ELR (cell line): ENCODE data around the gene PRAMEF15.
"Not testable (repeated sequence)": the region's sequence is repeated elsewhere in the genome, so short reads cannot be mapped to it uniquely, and the experiment has no call there.

ENCODE experiments used
- DNase-seq: peaks from one replicate; pipeline ENCODE4 v3.0.0-alpha.2; 2015; ENCODE audit warnings: low read depth

The PRAMEF15 gene

DNA sequence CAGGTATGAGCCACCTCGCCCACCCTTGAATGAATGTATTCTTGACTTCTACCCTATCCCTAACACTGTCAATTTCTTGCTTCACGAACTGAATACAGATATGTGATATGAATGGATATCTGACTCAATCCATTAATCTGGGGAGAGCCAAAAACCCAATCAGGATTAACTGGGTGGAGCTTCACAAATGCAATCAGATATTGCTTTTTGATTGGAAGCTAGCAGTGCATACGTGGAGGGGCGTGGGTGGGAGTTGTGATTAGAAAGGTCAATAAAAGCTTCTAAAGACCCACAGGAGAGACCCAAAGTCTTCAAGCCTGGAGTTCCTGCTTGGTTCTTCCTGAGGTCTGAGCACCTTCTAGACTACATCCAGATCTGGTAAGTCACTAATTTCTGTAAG, at the start of gene PRAMEF15:
PRAMEF15 (plus strand) TSS at position 301 of the 400 bp plus-strand sequence. CDS start 2,827 bp downstream, outside the sequence.
- DNase-seq, result not testable (repeated sequence)

GRCh38 chr1:13277016-13277415, 38.4 kb upstream of the PRAMEF15 start:
- DNase-seq, result not testable (repeated sequence)

GRCh38 chr1:13279617-13280016, 35.8 kb upstream of the PRAMEF15 start:
- DNase-seq, result not testable (repeated sequence)

DNA sequence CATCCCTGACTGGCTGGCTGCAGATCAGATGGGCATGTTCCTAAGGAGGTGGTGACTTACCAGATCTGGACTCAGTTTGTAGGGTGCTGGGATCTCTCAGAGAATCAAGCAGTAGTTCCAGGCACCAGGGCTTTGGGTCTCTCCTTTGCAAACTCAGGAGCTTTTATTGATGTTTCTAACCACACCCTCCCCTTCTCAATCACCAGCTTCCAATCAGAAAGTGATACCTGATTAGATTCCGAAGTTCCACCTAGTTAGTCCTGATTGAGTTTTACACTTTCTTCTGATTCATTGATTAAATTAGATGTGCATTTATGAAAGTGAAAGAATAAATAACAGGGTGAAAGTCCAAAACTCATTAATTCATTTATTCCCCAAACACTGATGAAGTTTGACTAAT, 30.3 kb upstream of the PRAMEF15 start, which contains the start of gene PRAMEF8:
PRAMEF8 (minus strand) TSS at position 101 of the 400 bp plus-strand sequence. CDS start 1,046 bp downstream, outside the sequence.
- DNase-seq, result not testable (repeated sequence)

GRCh38 chr1:13289030-13289429, 26.4 kb upstream of the PRAMEF15 start:
- not testable (repeated sequence) for DNase-seq

GRCh38 chr1:13297216-13297931, 18.0 kb upstream of the PRAMEF15 start:
- not testable (repeated sequence) for DNase-seq

DNA sequence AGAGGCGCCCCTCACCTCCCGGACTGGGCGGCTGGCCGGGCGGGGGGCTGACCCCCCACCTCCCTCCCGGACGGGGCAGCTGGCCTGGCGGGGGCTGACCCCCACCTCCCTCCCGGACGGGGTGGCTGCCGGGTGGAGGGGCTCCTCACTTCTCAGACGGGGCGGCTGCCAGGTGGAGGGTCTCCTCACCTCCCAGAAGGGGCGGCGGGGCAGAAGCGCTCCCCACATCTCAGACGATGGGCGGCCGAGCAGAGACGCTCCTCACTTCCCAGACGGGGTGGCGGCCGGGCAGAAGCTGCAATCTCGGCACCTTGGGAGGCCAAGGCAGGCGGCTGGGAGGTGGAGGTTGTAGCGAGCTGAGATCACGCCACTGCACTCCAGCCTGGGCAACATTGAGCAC, 16.7 kb upstream of the PRAMEF15 start:
- not testable (repeated sequence) for DNase-seq

GRCh38 chr1:13302197-13302596, 13.2 kb upstream of the PRAMEF15 start:
- DNase-seq, result not testable (repeated sequence)

- not testable (repeated sequence) for DNase-seq
These were observed 12.1 kb upstream of the PRAMEF15 start, which contains the start of gene PRAMEF33 for GRCh38 chr1:13303239-13303638. Gene PRAMEF33, plus strand, starts transcription at chr1:13303539. Its CDS starts 2,416 bp downstream, at chr1:13305955.

- DNase-seq, result not testable (repeated sequence)
These were observed 27.1 kb downstream of the PRAMEF15 start for GRCh38 chr1:13342496-13342895.

DNA sequence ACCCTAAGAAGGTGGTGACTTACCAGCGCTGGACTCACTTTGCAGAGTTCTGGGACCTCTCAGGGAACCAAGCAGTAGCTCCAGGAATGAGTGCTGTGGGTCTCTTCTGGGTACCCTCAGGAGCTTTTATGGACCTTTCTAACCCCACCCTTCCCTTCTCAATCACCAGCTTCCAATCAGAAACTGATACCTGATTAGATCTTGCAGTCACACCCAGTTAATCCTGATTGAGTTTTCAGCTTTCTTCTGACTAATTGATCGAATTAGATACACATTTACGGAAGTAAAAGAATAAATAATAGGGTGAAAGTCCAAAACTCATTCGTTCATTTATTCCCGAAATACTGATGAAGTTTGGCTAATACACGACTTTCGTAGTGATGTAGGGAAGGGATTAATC, 31.7 kb downstream of the PRAMEF15 start, which contains the start of gene PRAMEF14:
PRAMEF14 (minus strand) TSS at position 101 of the 400 bp plus-strand sequence. CDS start 1,820 bp downstream, outside the sequence.
- DNase-seq, result not testable (repeated sequence)

DNA sequence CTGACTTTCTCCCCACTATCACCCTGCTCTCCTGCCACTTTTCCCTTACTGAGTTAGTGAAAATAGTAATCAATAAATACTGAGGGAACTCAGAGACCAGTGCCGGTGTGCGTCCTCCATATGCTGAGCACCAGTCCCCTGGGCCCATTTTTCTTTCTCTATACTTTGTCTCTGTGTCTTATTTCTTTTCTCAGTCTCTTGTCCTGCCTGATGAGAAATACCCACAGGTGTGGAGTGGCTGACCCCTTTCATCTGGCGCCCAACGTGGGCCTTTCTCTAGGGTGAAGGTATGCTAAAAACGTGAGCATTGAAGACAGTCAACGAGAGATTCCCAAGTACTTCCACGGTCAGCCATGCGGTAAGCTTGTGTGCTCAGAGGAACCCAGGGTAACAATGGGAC, 38.1 kb downstream of the PRAMEF15 start:
- DNase-seq, result not testable (repeated sequence)

DNA sequence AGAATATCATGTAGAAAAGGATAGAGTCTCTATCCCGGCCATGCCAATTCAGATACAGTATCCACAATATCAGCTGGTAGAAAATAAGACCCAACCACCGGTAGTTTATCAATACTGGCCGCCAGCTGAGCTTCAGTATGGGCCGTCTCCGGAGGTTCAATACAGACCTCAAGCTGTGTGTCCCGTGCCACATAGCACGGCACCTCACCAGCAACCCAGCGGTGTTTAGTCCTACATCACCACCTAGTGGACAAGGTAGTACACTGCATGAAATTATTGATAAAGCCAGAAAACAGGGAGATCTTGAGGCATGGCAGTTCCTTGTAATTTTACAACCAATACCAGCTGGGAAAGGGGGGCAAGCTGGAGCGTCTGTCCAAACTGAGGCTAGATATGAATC, 39.1 kb downstream of the PRAMEF15 start:
- DNase-seq, result not testable (repeated sequence)

DNA sequence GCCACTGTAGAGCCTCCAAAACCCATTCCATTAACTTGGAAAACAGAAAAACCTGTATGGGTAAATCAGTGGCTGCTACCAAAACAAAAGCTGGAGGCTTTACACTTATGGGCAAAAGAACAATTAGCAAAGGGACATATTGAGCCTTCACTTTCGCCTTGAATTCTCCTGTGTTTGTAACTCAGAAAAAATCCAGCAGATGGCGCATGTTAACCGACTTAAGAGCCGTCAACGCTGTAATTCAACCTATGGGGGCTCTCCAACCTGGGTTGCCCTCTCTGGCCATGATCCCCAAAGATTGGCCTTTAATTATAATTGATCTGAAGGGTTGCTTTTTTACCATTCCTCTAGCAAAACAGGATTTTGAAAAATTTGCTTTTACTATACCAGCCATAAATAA, 41.4 kb downstream of the PRAMEF15 start:
- DNase-seq, result peak; percentile 46

- not testable (repeated sequence) for DNase-seq
These were observed 47.0 kb downstream of the PRAMEF15 start for GRCh38 chr1:13362364-13362763.

DNA sequence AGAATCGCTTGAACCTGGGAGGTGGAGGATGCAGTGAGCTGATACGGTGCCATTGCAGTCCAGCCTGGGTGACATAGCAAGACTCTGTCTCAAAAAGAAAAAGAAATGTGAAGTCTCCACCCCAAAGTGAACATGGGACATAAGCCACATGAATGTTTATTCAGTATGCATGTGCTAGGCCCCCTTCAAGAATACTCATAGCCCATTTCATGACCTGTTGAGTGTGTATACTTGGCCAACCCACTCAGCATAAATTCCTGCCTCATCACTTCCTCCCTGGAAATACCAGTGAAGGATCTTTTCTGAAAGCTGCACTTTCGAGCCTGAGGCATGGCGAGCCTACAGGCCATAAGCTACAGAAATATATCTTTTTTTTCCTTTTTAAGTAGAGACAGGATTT, 49.5 kb downstream of the PRAMEF15 start:
- DNase-seq, result not testable (repeated sequence)

DNA sequence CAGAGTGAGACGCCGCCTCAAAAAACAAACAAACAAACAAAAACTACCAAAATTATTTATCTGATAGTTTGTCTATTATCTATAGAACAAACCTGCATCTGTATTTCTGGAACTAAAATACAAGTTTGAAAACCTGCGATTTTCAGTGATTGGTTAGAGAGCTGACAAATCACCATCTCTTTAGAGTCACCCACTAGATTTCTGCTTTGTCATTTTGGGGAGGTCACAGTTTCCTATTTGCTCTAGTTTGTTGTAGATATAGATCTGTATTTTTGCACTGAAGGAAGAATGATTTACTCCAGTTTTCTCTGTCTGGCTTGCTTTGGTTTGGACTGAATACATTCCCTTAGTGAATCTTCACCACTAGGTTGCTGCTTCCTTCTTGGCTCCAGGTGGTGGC, 51.2 kb downstream of the PRAMEF15 start:
- not testable (repeated sequence) for DNase-seq

DNA sequence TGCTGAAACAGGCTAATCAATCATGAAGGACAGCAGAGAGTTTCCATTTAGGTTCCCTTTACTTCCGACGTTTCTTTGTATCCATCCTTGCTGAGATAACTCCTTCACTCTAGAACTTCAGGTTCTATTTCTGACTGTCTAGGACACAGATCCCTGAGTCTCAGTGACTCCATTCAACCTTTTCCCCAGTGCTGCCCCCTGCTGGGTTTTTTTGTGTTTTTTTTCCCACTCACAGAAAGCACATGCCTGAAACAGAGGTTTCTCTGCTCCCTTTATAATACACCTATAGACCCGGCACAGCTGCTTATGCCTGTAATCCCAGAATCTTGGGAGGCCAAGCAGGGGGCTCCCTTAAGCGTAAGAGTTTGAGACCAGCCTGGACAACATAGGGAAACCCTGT, 53.2 kb downstream of the PRAMEF15 start:
- DNase-seq, result not testable (repeated sequence)
